ENCODE results near the gene SEMA5A.

The SEMA5A gene

DNA sequence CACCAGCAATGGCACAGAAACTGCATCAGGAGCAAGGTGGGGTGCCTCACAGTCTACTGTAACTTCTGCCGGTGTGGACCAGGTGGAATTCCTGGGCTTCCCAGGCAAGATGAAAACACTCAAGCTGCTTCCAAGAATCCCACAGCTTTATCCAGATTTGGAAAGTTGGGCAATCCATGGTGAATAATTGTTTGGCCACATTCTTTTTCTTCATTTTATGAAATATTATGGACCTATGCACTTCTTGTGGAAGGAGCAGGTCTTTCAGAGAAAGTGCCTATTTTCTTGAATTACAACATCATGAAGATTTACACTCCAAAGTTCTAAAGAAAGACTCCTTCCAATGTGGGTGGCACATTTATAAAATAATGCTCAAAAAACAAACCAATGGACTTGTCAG, 503.6 kb downstream of the SEMA5A start:
- DNase-seq: no peak

GRCh38 chr5:9040475-9040874, 505.4 kb downstream of the SEMA5A start:
- no peak for DNase-seq

- DNase-seq: no peak
These were observed 508.8 kb downstream of the SEMA5A start for GRCh38 chr5:9037048-9037447.

GRCh38 chr5:9035346-9035745, 510.5 kb downstream of the SEMA5A start:
- no peak for DNase-seq

DNA sequence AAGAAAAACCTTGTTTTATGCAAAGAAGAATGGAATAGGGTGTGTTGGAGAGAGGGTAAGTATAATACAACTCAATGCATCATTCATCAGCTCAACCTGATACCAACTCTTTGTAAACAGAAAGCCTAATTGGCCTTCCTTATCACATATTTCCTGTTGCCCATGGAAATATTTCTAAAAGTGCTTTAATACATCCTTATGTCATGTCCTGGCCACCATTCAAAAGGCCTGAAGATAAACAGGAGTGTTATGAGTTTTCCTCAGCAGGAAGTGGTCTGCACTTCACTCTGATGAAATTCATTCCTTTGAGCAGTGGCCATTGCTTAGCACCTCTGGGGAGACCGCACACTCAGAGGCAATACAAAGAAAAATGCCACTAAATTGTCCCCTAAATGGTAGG, 511.2 kb downstream of the SEMA5A start:
- DNase-seq: no peak

GRCh38 chr5:9033524-9033923, 512.4 kb downstream of the SEMA5A start:
- DNase-seq: no peak

DNA sequence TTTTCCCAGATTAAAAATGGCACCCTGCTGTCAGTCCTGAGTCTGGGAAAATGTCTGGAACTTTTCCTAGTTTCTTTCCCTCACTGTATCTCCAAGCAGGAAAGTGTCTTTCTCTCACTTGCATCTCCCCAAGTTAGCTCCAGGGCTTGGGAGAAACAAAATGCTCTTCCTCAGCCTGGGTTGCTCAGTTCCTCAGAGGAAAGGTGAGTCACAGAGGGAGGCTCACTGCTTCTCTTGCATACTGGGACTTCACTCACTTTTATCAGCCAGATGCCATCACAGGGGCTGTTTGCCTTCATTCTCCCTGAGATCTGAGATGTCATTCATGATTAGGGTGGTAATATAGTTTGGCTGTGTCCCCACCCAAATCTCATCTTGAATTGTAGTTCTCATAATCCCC, 519.9 kb downstream of the SEMA5A start:
- DNase-seq: no peak

DNA sequence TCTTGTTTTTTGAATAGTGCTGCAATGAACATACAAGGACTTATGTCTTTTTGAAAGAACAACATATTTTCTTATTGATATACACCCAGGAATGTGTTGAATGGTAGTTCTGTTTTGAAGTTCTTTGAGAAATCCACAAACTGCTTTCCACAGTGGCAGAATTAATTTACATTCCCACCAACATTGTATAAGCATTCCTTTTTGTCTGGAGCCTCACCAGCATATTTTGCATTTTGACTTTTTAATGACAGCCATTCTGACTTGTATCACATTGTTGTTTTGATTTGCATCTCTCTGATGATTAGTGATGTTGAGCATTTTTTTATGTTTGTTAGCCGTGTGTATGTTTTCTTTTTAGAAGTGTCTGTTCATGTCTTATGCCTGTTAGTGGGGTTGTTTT, 524.9 kb downstream of the SEMA5A start:
- no peak for DNase-seq

DNA sequence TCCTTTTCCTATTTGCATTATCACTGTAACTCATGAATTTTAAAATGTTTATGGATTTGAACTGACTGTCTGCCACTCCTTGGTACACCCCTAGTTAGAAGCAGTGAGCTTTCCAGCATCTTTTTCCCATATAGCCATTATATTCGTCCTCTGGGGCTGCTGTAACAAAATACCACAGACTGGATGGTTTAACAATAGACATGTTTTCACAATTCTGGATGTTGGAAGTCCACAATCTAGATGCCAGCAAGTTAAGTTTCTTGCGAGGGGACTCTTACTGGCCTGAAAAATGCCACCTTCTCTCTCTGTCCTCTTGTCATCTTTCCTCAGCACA, 530.0 kb downstream of the SEMA5A start:
- DNase-seq: no peak

DNA sequence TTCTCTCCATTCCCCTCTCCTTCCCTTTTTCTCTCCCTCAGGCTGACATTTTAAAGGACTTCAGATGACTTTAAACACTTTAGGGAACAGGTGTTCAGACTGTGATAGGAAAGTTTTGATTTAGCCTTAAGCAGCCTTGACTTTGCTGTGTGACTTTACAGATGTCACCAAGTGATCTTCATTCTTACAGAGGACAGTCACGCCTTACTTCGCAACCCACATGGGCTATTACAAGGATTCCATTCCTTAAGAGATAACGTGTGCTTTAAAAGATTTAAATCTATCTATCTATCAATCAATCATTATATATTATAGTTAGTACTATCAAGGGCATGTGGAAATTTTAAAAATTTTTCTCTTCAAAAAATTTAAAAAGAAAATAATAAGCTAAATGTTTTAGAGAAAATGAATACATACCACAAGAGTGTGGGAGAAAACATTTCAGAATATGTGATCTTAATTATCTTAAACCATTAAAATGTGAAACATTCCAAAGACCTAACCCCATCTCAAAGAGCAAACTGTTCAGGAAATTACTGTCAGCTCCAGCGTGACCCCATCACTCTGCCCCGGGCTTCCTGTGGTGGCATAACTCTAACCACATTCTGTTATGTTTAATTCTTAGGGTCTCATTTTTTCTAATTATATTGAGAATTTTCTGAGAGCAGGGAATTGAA, 530.5 kb downstream of the SEMA5A start:
- no peak for DNase-seq

- no peak for DNase-seq
These were observed 532.7 kb downstream of the SEMA5A start for GRCh38 chr5:9013147-9013546.

DNA sequence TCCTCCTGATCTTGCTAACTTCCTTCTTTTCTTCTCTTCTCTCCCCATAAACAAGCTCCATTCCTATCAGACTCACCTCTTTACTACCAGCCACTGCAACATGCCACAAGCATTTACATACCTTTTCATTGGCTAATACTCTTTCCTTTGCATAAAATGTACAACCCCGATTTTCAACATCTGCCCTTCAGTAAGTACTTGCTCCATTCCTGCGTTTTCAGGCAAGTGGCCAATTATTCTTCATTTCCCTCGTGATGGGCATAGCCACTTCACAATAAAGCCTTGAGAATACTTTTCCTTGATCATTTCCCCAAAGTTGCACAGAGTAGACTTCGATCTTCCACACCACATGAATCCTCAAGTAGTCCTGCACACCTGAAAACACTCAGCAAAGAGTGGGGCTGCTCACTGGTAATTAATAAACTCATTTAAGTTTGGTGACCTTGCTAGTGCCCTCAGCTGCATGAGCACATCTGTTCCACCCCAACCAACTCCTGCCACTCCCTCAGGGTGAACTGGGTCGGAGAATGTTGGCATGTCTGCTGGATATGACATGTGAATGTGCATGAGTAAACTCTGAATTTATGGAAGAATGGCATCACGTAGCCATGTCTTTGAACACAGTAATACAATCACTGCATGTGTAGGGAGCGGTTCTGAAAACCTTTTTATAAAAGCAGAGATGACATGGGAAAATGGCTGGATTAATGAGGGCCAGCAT, 535.8 kb downstream of the SEMA5A start:
- no peak for DNase-seq

GRCh38 chr5:8997542-8998070, 548.3 kb downstream of the SEMA5A start:
- DNase-seq: no peak

DNA sequence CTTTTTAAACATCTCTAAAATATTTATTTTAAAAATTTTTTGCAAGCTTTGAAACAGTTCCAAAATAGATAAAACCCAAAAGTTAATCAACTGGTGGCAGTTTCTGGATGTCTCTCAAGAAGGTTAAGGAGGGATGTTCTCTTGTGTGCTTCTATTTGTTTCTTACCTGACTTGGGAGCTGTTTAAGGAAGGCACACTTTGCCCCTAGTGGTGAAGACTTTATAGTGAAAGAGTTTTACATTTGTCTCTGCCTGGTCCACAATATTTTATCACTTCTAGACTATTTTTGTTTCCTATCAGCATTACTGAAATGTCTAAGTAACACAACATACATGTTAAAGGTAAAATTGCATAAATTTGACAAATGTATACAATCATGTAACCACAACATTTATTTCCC, 552.8 kb downstream of the SEMA5A start:
- DNase-seq: no peak
